Heart right ventricle (tissue), 16 donors: ENCODE results near the gene SUB1. TPM values are rescaled to one million over a fixed set of nuclear protein-coding genes. Genes with fewer than 3 reads are reported as not detected.

Experiments
- ATAC-seq, 8 donors: fragments of 200-7000 bp; cut with Tn5 transposase; one replicate each; pipeline ENCODE4 v1.9.1; 2020; ENCODE audit warnings: mild to moderate bottlenecking in 8 of 8, moderate library complexity in 8 of 8, moderate number of reproducible peaks in 1 of 8
- DNase-seq, 2 donors: peaks; one replicate each; pipeline ENCODE4 v3.0.0-alpha.2; 2020
- H3K27ac ChIP-seq, 10 donors: fragments of 200-600 bp; sonication (generic) in 2 of 10; one replicate each; pipeline versions ENCODE4 v1.5.0 to v1.8.0; 2020 to 2022; ENCODE audit warnings: mild to moderate bottlenecking in 3 of 10
- H3K27me3 ChIP-seq, 7 donors: fragments of 200-600 bp; one replicate each; pipeline ENCODE4 v1.8.0; 2021 to 2022; ENCODE audit warnings: mild to moderate bottlenecking in 2 of 7
- H3K36me3 ChIP-seq, 9 donors: fragments of 200-600 bp; sonication (generic) in 1 of 9; one replicate each; pipeline versions ENCODE4 v1.5.0 to v1.8.0; 2020 to 2022; ENCODE audit warnings: mild to moderate bottlenecking in 2 of 9
- H3K4me1 ChIP-seq, 9 donors: fragments of 200-600 bp; sonication (generic) in 1 of 9; one replicate each; pipeline versions ENCODE4 v1.5.0 to v1.8.0; 2020 to 2022; ENCODE audit warnings: mild to moderate bottlenecking in 4 of 9
- H3K4me3 ChIP-seq, 10 donors: fragments of 200-600 bp; sonication (generic) in 2 of 10; one replicate each; pipeline versions ENCODE4 v1.5.0 to v1.8.0; 2020 to 2022; ENCODE audit warnings: mild to moderate bottlenecking in 7 of 10, moderate library complexity in 2 of 10
- H3K9me3 ChIP-seq, 11 donors: fragments of 200-600 bp in 10 of 11; sonication (generic) in 2 of 11; one replicate each; pipeline versions ENCODE4 v1.5.0 to v1.8.0; 2013 to 2022; ENCODE audit warnings: mild to moderate bottlenecking in 2 of 11, control low read depth in 1 of 11, moderate library complexity in 1 of 11
- CTCF ChIP-seq, 9 donors: fragments of 200-600 bp; sonication (generic) in 2 of 9; IDR thresholded peaks; one replicate each; pipeline versions ENCODE4 v1.5.0 to v1.8.0; 2021 to 2022; ENCODE audit warnings: antibody characterized with exemption in 9 of 9, mild to moderate bottlenecking in 5 of 9, moderate library complexity in 1 of 9
- WGBS, 2 donors: extraction: QIAGEN DNeasy Blood & Tissue Kit; methylation state at CpG; one replicate each; pipeline ENCODE4 v1.1.7; 2013; ENCODE audit warnings: inconsistent platforms in 1 of 2; 5-methylcytosine and 5-hydroxymethylcytosine counted together
- intact Hi-C, 10 donors: fragments of 100-400 bp; cut with DNase I; formaldehyde crosslinking; loops; one replicate each; pipeline versions ENCODE4 v1.11.1 to v1.14.2; 2022
- polyA plus RNA-seq, 2 donors: library from polyadenylated mRNA; stranded (reverse); fragments of 200-250 nt; gene quantifications; one replicate each; pipeline ENCODE4 v1.2.3, GENCODE V29; 2013
- total RNA-seq, 10 donors: library from RNA; stranded (reverse); fragmentation: NEBNext Ultra II Directional in 3 of 10; extraction: Animal tissue kit (Norgen Biotek cat#: 25700) in 3 of 10; gene quantifications; one replicate each; pipeline versions ENCODE4 v1.2.1 to v1.2.4, GENCODE V29; 2021 to 2023
- donor health status: Arrhythmogenic right ventricular cardiomyopathy.
- donor health status: ischemic (EF 13 %, LVEDD 7.1; RV severe dilation, severe dysfunction).
- donor health status: healthy with polysubstance abuse.
- donor health status: DM: no; HTN: yes; CAD: no.
- donor health status: DM: no; HTN: no; CAD: no.
- donor health status: ischemic (EF 25% LVEDD 6.9; RV normal size, moderate dysfunction).
- donor health status: ischemic (EF 25% LVEDD 5.7; RV mildly dilated, moderate dysfunction).
- donor health status: healthy.
- donor health status: DM: yes; HTN: yes; CAD: no.
- donor health status: Ischemic cardiomyopathy.
- donor health status: ischemic (EF 35%, LVEDD 5.7; RV mildly dilated, moderate dysfunction).
- donor health status: nonischemic (EF 11% LVEDD 7.7; RV severe dilation, severe dysfunction).
- donor health status: DM: yes; HTN: yes; CAD: no.
- donor health status: PGD.
- donor health status: ischemic (EF 29% LVEDD 5.4; RV normal size, mild dysfunction).
- donor health status: nonischemic (EF 23%, LVEDD 6.1; RV moderate dilation, normal function).

Gene SUB1
- total and polyA plus RNA-seq, 12 donors, result 86.8 to 224 (median 186) TPM

GRCh38 chr5:32597041-32597629 is 11.8 kb downstream of the SUB1 start:
- no peak for TF ChIP-seq CTCF (IDR thresholded peaks at IDR 0.05)
- ATAC-seq, result peak in 4 of 8 donors; percentile 43 to 57 (median 54)
- H3K27me3 ChIP-seq, result no peaks in the 10 kb centered on the region
- peak overlapping the region in 6 of 10 donors; percentile 3 to 50 (median 31) for H3K27ac ChIP-seq
- no peaks in the 10 kb centered on the region for H3K9me3 ChIP-seq
- DNase-seq, result no peak
- WGBS, 2 donors, result 29 to 36% methylated on average over 2 of the region's 2 CpGs
- intact Hi-C loops, result loop anchor here in 1 of 10 donors (10.0 kb wide), 1 partner anchor 362 kb away; no protein-coding TSS in a partner anchor
- H3K4me1 ChIP-seq, result peaks cover 0 to 79% (median 54%) of the 10 kb centered on the region in 9 donors
- H3K36me3 ChIP-seq, result peaks cover 0 to 100% (median 68%) of the 10 kb centered on the region in 9 donors
- H3K4me3 ChIP-seq, result no peak overlapping the region

- H3K4me3 ChIP-seq, result no peak overlapping the region
- H3K9me3 ChIP-seq, result no peaks in the 10 kb centered on the region
- intact Hi-C loops, result loop anchor here in 1 of 10 donors (10.0 kb wide), 1 partner anchor 364 kb away; no protein-coding TSS in a partner anchor
- peaks cover 0 to 75% (median 54%) of the 10 kb centered on the region in 9 donors for H3K4me1 ChIP-seq
- H3K27me3 ChIP-seq, result no peaks in the 10 kb centered on the region
- 75% methylated on average over 3 of the region's 3 CpGs for WGBS, 2 donors
- peaks cover 0 to 100% (median 55%) of the 10 kb centered on the region in 9 donors for H3K36me3 ChIP-seq
- no peak for TF ChIP-seq CTCF (IDR thresholded peaks at IDR 0.05)
- ATAC-seq (no peak), DNase-seq (no peak)
- H3K27ac ChIP-seq, result peak overlapping the region in 2 of 10 donors; percentile 37 to 50
These were observed 13.0 kb downstream of the SUB1 start for GRCh38 chr5:32598260-32598937.

GRCh38 chr5:32598997-32599549 is 13.7 kb downstream of the SUB1 start:
- 72 to 74% methylated on average over 3 of the region's 3 CpGs for WGBS, 2 donors

More at GRCh38 chr5:32598997-32599549, 13.7 kb downstream of the SUB1 start:
- Histone ChIP-seq H3K4me1 (peaks cover 0 to 70% (median 54%) of the 10 kb centered on the region in 9 donors), H3K4me3 (no peak overlapping the region), H3K27ac (peak overlapping the region in 5 of 10 donors; percentile 35 to 56 (median 37)), H3K9me3 (no peaks in the 10 kb centered on the region), H3K27me3 (no peaks in the 10 kb centered on the region), H3K36me3 (peaks cover 0 to 100% (median 48%) of the 10 kb centered on the region in 9 donors)
- no peak for DNase-seq
- no peak for TF ChIP-seq CTCF (IDR thresholded peaks at IDR 0.05)
- no peak for ATAC-seq
- intact Hi-C loops, result loop anchor here in 1 of 10 donors (10.0 kb wide), 1 partner anchor 364 kb away; no protein-coding TSS in a partner anchor
